PC-3 (cell line): ENCODE data around the gene POLR3GL. TPM values are rescaled to one million over a fixed set of nuclear protein-coding genes. Genes with fewer than 3 reads are reported as not detected.
A peak's percentile ranks its signal among the peaks of the same experiment; 100 is the strongest.

Experiments
- ATAC-seq: fragments of 200-7000 bp; cut with Tn5 transposase; 2 replicates; pipeline ENCODE4 v1.9.1; 2020; ENCODE audit warnings: mild to moderate bottlenecking, moderate library complexity
- BruUV-seq: library from RNA; stranded (reverse); fragments of 400-500 nt; replicated peaks from 2 replicates; lab custom pipeline; 2021; lab: Mats Ljungman, UMichigan
- CTCF ChIA-PET: fragments of 300-600 bp; sonication (Branson Sonifier 250); formaldehyde crosslinking; loops from one replicate; lab custom pipeline; 2022; ENCODE audit warnings: antibody characterized with exemption; lab: Charles Lee
- POLR2A ChIA-PET: fragments of 300-600 bp; sonication (Branson Sonifier 250); formaldehyde crosslinking; loops from one replicate; lab custom pipeline; 2022; ENCODE audit warnings: antibody characterized with exemption; ENCODE audit not compliant: unreplicated experiment; lab: Charles Lee
- DNase-seq: peaks from one replicate; pipeline ENCODE4 v3.0.0-alpha.2; 2015
- H2AFZ ChIP-seq: fragments of 300-600 bp; sonication (generic); 2 replicates; pipeline ENCODE4 v1.6.0; 2016; ENCODE audit warnings: antibody characterized with exemption, low read length
- H3F3A ChIP-seq: fragments of 300-600 bp; sonication (generic); one replicate; pipeline ENCODE4 v1.6.0; 2017; ENCODE audit warnings: antibody characterized with exemption, low read length, control low read depth, mild to moderate bottlenecking; ENCODE audit not compliant: unreplicated experiment
- H3K27ac ChIP-seq: fragments of 300-600 bp; sonication (generic); 2 replicates; pipeline ENCODE4 v1.5.1; 2016; ENCODE audit warnings: mild to moderate bottlenecking, low read length
- H3K27me3 ChIP-seq: fragments of 300-600 bp; sonication (generic); 2 replicates; pipeline ENCODE4 v1.6.1; 2016; ENCODE audit warnings: low read length, mixed read lengths
- H3K36me3 ChIP-seq: fragments of 300-600 bp; sonication (generic); 2 replicates; pipeline ENCODE4 v1.6.1; 2016; ENCODE audit warnings: low read depth, mixed run types, low read length, mixed read lengths
- H3K4me1 ChIP-seq: fragments of 300-600 bp; sonication (generic); 2 replicates; pipeline ENCODE4 v1.5.1; 2016; ENCODE audit warnings: low read length; ENCODE audit not compliant: insufficient read depth
- H3K4me2 ChIP-seq: fragments of 300-600 bp; sonication (generic); 2 replicates; pipeline ENCODE4 v1.6.0; 2016; ENCODE audit warnings: low read length
- H3K4me3 ChIP-seq: fragments of 300-600 bp; sonication (generic); 2 replicates; pipeline ENCODE4 v1.5.1; 2016; ENCODE audit warnings: mild to moderate bottlenecking, low read length, mixed read lengths
- H3K79me2 ChIP-seq: fragments of 300-600 bp; sonication (generic); 2 replicates; pipeline ENCODE4 v1.6.1; 2017; ENCODE audit warnings: low read length, mixed read lengths
- H3K9ac ChIP-seq: fragments of 300-600 bp; sonication (generic); 2 replicates; pipeline ENCODE4 v1.6.0; 2016; ENCODE audit warnings: mild to moderate bottlenecking, low read length
- H3K9me2 ChIP-seq: fragments of 300-600 bp; sonication (generic); replicated peaks from 2 replicates; pipeline ENCODE4 v1.6.1; 2016; ENCODE audit warnings: mixed run types, low read length, mixed read lengths
- H3K9me3 ChIP-seq: fragments of 300-600 bp; sonication (generic); 2 replicates; pipeline ENCODE4 v1.6.1; 2016; ENCODE audit warnings: low read length, mixed read lengths
- H4K20me1 ChIP-seq: fragments of 300-600 bp; sonication (generic); 2 replicates; pipeline ENCODE4 v1.6.1; 2016; ENCODE audit warnings: low read length, mixed read lengths
- EZH2 ChIP-seq: fragments of 300-600 bp; sonication (generic); IDR thresholded peaks from one replicate; pipeline ENCODE4 v1.6.1; 2017; ENCODE audit warnings: antibody characterized with exemption, mild to moderate bottlenecking, low read length; ENCODE audit not compliant: unreplicated experiment
- EZH2phosphoT487 ChIP-seq: fragments of 300-600 bp; sonication (generic); IDR thresholded peaks from 2 replicates; pipeline ENCODE4 v1.6.1; 2018; ENCODE audit warnings: mild to moderate bottlenecking, antibody characterized with exemption, low read length, borderline replicate concordance
- intact Hi-C: fragments of 100-400 bp; cut with micrococcal nuclease; formaldehyde crosslinking; loops from 2 replicates; pipeline ENCODE4 v1.9.0; 2023
- total RNA-seq: library from RNA; depleted of rRNA; stranded (reverse); fragments of >200 nt; gene quantifications from 2 replicates; pipeline ENCODE4 v1.2.3, GENCODE V29; 2014
- TF ChIP-seq, protein P1 (sequence below): fragments of 300-600 bp; sonication (generic); conservative IDR thresholded peaks from 2 replicates; pipeline ENCODE4 v1.5.1; 2017; ENCODE audit warnings: antibody characterized with exemption, low read depth, mild to moderate bottlenecking, low read length

The POLR3GL gene
- total RNA-seq, 1 experiment from 2014 or later: 8.4 TPM

- Histone ChIP-seq H3K9me3 (no peaks in the 10 kb centered on the region), H3K9ac (peak overlapping the region; percentile 67), H3K4me2 (peak overlapping the region; percentile 79), H3F3A (no peaks in the 10 kb centered on the region), H3K79me2 (no peaks in the 10 kb centered on the region), H3K4me1 (peaks cover 48% of the 10 kb centered on the region), H3K9me2 (no peaks in the 10 kb centered on the region), H2AFZ (peak overlapping the region; percentile 58), H3K36me3 (no peaks in the 10 kb centered on the region), H3K4me3 (peak overlapping the region; percentile 45; the same call in 1 of the 2 replicates), H3K27me3 (no peaks in the 10 kb centered on the region), H4K20me1 (no peaks in the 10 kb centered on the region), H3K27ac (peak overlapping the region; percentile 87)
- intact Hi-C loops: loop anchor here (1.0 to 2.0 kb wide), 3 partner anchors 15 to 52 kb away; partner anchors contain the start of genes ANKRD34A, POLR3GL, RBM8A and TXNIP
- DNase-seq: peak; percentile 100
- peak; percentile 95 for ATAC-seq
- ChIA-PET CTCF (interaction anchor here (0.5 to 3.0 kb wide), 5 partner anchors 10 to 87 kb away, joined by 3 to 34 read pairs (median 6); no protein-coding TSS in a partner anchor), POLR2A (interaction anchor here (0.5 to 0.9 kb wide), 3 partner anchors 19 to 137 kb away, joined by 3 to 6 read pairs (median 4); no protein-coding TSS in a partner anchor)
- BruUV-seq: TSS peak; percentile 98
- TF ChIP-seq, protein P1, sequence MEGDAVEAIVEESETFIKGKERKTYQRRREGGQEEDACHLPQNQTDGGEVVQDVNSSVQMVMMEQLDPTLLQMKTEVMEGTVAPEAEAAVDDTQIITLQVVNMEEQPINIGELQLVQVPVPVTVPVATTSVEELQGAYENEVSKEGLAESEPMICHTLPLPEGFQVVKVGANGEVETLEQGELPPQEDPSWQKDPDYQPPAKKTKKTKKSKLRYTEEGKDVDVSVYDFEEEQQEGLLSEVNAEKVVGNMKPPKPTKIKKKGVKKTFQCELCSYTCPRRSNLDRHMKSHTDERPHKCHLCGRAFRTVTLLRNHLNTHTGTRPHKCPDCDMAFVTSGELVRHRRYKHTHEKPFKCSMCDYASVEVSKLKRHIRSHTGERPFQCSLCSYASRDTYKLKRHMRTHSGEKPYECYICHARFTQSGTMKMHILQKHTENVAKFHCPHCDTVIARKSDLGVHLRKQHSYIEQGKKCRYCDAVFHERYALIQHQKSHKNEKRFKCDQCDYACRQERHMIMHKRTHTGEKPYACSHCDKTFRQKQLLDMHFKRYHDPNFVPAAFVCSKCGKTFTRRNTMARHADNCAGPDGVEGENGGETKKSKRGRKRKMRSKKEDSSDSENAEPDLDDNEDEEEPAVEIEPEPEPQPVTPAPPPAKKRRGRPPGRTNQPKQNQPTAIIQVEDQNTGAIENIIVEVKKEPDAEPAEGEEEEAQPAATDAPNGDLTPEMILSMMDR: peak; percentile 63
- TF ChIP-seq EZH2 (no peak), EZH2phosphoT487 (no peak)
These were observed 14.6 kb downstream of the POLR3GL start for GRCh38 chr1:145978854-145979745.

GRCh38 chr1:145979746-145980456 is 15.4 kb downstream of the POLR3GL start:
- Histone ChIP-seq H4K20me1 (no peaks in the 10 kb centered on the region), H3K9ac (peak overlapping the region; percentile 36), H3K9me2 (no peaks in the 10 kb centered on the region), H3K4me3 (no peak overlapping the region), H3K27me3 (no peaks in the 10 kb centered on the region), H3K36me3 (no peaks in the 10 kb centered on the region), H3K9me3 (no peaks in the 10 kb centered on the region), H3K4me2 (peak overlapping the region; percentile 79), H3K79me2 (no peaks in the 10 kb centered on the region), H3F3A (no peaks in the 10 kb centered on the region), H2AFZ (peak overlapping the region; percentile 58), H3K4me1 (peaks cover 51% of the 10 kb centered on the region), H3K27ac (peak overlapping the region; percentile 77)
- TF ChIP-seq EZH2 (no peak), EZH2phosphoT487 (no peak)
- TF ChIP-seq, protein P1: no peak
- CTCF ChIA-PET: interaction anchor here (0.6 to 3.0 kb wide), 5 partner anchors 9 to 87 kb away, joined by 3 to 34 read pairs (median 5); no protein-coding TSS in a partner anchor
- POLR2A ChIA-PET: interaction anchor here (0.5 to 0.9 kb wide), 5 partner anchors 15 to 138 kb away, joined by 3 to 15 read pairs (median 4); partner anchors contain the start of gene POLR3GL
- ATAC-seq (no peak), DNase-seq (no peak)
- intact Hi-C loops: loop anchor here (1.0 to 2.0 kb wide), 3 partner anchors 16 to 53 kb away; partner anchors contain the start of genes ANKRD34A, POLR3GL, RBM8A and TXNIP
- TSS peak; percentile 84 for BruUV-seq
